ENCODE data around the gene SUGCT.

Gene SUGCT

DNA sequence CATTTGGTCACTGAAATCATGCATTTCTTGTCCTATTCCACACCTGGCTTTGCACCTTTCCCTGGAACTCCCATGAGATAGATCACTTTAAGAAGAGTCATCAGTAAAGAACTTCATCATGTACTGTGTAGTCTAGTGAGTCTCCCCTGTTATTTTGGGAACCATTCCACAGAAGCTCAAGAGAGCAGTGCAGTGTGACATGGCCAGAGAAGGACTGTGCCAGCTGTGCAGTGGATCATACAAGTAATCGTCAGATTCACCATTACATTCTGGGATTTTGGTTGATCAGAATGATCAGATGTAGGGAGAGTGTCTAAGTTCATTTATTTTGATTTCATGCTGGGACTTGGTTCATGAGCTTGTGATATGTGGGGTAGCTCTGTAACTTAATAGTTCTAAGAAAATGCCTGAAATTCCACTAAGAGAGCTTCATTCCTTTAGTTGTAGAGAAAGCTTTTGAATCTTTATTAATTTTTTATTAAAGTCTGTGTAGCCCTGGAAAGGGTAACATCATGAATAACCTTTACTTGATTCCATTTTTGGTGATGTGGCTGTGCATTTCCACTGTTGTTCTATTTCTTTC, 166.8 kb downstream of the SUGCT start:
- H3K9me3 ChIP-seq (ENCODE audit: low read depth, low read length) = no peaks in the 10 kb centered on the region
- H3K9ac ChIP-seq (ENCODE audit: insufficient read length) = no peak overlapping the region
- no peaks in the 10 kb centered on the region for H3K36me3 ChIP-seq (ENCODE audit: insufficient read depth, low read length)
- no peak for TF ChIP-seq POLR2AphosphoS5 (IDR thresholded peaks at IDR 0.05; ENCODE audit: borderline replicate concordance, low read depth, low read length)
- no peak overlapping the region for H3K27ac ChIP-seq
- DNase-seq (ENCODE audit: low read depth, low spot score) = no peak
- H3K4me3 ChIP-seq = no peak overlapping the region

DNA sequence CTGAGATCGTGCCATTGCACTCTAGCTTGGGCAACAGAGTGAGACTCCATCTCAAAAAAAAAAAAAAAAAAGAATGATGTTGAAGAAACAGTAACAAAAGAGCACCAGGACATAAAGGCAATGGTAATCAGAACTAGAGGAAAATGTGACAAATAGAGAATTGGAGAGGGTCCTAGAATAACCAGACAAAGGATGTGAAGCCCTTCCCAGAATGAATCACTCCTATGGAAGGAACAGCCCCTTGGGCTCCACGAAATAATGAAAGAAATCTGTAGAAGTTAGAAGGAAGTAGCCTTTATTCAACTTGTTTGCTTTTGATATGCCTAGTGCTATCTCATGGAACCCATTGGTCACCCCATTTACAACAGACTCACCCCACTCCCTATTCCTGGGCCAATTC, 169.2 kb downstream of the SUGCT start:
- Histone ChIP-seq H3K9ac (ENCODE audit: insufficient read length) (no peak overlapping the region), H3K27ac (no peak overlapping the region), H3K36me3 (ENCODE audit: insufficient read depth, low read length) (no peaks in the 10 kb centered on the region), H3K4me3 (no peak overlapping the region), H3K9me3 (ENCODE audit: low read depth, low read length) (no peaks in the 10 kb centered on the region)
- TF ChIP-seq EZH2 (IDR thresholded peaks at IDR 0.05) (no peak), FOXP2 (optimal IDR thresholded peaks at IDR 0.05; ENCODE audit: control extremely low read depth, extremely low read length, insufficient read depth) (no peak), POLR2AphosphoS5 (IDR thresholded peaks at IDR 0.05; ENCODE audit: borderline replicate concordance, low read depth, low read length) (no peak)
- no peak for DNase-seq (ENCODE audit: low read depth, low spot score)

DNA sequence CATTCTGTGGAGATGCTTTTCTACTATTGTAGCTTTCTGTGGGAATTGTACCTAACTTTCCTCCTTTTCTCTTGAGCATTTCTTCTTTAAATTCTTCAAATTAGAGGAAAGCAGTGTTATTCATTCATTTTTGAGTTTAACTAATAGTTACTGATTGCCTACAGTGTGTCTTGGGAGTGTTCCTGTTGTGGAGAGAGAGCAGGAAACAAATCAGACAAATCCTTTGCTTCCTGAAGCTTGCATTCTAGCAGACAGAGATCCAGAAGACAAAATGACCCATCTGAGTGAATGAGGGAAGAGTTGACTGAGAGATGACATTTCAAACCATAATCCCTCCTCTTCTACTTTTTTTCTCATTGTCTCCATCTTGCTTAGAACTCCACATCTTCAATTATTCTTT, 170.4 kb downstream of the SUGCT start:
- no peak for TF ChIP-seq POLR2AphosphoS5 (IDR thresholded peaks at IDR 0.05; ENCODE audit: borderline replicate concordance, low read depth, low read length)
- no peak for TF ChIP-seq FOXP2 (optimal IDR thresholded peaks at IDR 0.05; ENCODE audit: control extremely low read depth, extremely low read length, insufficient read depth)
- no peak for TF ChIP-seq EZH2 (IDR thresholded peaks at IDR 0.05)
- no peak for DNase-seq (ENCODE audit: low read depth, low spot score)
- Histone ChIP-seq H3K4me3 (no peak overlapping the region), H3K9me3 (ENCODE audit: low read depth, low read length) (no peaks in the 10 kb centered on the region), H3K27ac (no peak overlapping the region), H3K9ac (ENCODE audit: insufficient read length) (no peak overlapping the region), H3K36me3 (ENCODE audit: insufficient read depth, low read length) (no peaks in the 10 kb centered on the region)

DNA sequence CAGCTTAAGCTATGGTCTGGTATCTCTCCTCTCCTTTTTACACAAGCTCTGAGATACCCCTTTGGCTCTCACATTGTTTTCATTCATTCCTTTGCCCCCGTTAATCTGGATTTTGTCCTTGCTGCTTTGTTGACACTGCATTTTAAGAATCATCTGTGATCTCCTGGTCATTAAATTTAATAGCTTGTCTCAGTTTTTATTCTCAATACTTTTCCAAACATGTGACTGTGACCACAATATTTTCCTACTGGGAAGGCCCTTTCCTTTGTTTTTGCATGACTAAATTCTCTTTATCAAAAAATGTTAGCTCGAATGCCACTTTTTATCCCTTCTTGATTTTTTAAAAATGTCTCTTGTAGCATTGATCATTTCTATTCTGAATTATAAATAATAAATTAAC, 171.2 kb downstream of the SUGCT start:
- Histone ChIP-seq H3K9me3 (ENCODE audit: low read depth, low read length) (no peaks in the 10 kb centered on the region), H3K27ac (no peak overlapping the region), H3K4me3 (no peak overlapping the region), H3K9ac (ENCODE audit: insufficient read length) (no peak overlapping the region), H3K36me3 (ENCODE audit: insufficient read depth, low read length) (no peaks in the 10 kb centered on the region)
- no peak for DNase-seq (ENCODE audit: low read depth, low spot score)
- TF ChIP-seq POLR2AphosphoS5 (IDR thresholded peaks at IDR 0.05; ENCODE audit: borderline replicate concordance, low read depth, low read length) = no peak
- TF ChIP-seq FOXP2 (optimal IDR thresholded peaks at IDR 0.05; ENCODE audit: control extremely low read depth, extremely low read length, insufficient read depth) = no peak

DNA sequence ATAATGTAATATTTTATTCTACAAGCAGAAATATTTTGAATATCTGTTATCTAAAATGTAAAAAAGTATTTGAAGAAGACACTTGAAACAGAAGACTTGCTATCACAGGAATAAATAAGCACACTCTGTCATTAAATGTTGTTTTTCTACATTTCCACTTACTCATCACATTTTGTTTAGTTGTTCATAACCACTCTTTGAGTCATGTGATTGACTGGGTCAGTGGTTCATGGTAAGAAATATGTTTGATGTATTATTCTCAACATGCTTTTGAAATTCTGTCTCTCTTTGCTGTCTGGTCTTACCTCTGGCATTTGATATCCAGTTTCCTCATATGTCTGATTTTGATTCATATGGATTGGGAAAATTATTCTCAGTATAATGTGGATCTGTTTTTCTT, 171.8 kb downstream of the SUGCT start:
- no peak for DNase-seq (ENCODE audit: low read depth, low spot score)
- no peaks in the 10 kb centered on the region for H3K36me3 ChIP-seq (ENCODE audit: insufficient read depth, low read length)
- no peak overlapping the region for H3K4me3 ChIP-seq
- no peak overlapping the region for H3K9ac ChIP-seq (ENCODE audit: insufficient read length)
- no peak overlapping the region for H3K27ac ChIP-seq
- no peaks in the 10 kb centered on the region for H3K9me3 ChIP-seq (ENCODE audit: low read depth, low read length)
- no peak for TF ChIP-seq EZH2 (IDR thresholded peaks at IDR 0.05)
- TF ChIP-seq FOXP2 (optimal IDR thresholded peaks at IDR 0.05; ENCODE audit: control extremely low read depth, extremely low read length, insufficient read depth) = no peak
- TF ChIP-seq POLR2AphosphoS5 (IDR thresholded peaks at IDR 0.05; ENCODE audit: borderline replicate concordance, low read depth, low read length) = no peak

DNA sequence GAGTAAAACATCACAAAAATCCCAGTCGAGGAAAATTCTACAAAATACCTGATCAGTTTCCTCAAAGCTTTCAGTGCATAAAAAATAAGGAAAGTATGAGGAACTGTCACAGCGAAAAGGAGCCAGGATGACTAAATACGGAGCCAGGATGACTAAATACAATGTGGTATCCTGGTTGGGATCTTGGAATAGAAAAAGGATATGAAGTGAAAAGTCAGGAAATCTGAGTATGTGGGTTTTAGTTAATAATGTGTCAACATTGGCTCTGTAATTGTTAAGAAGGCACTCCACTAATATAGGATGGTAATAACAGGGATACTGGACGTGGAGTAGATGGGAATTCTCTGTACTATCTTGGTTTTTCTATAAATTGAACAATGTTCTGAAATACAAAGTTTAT, 175.5 kb downstream of the SUGCT start:
- H3K27ac ChIP-seq = no peak overlapping the region
- DNase-seq (ENCODE audit: low read depth, low spot score) = no peak
- TF ChIP-seq EZH2 (IDR thresholded peaks at IDR 0.05) = no peak
- TF ChIP-seq FOXP2 (optimal IDR thresholded peaks at IDR 0.05; ENCODE audit: control extremely low read depth, extremely low read length, insufficient read depth) = no peak
- no peak for TF ChIP-seq POLR2AphosphoS5 (IDR thresholded peaks at IDR 0.05; ENCODE audit: borderline replicate concordance, low read depth, low read length)

DNA sequence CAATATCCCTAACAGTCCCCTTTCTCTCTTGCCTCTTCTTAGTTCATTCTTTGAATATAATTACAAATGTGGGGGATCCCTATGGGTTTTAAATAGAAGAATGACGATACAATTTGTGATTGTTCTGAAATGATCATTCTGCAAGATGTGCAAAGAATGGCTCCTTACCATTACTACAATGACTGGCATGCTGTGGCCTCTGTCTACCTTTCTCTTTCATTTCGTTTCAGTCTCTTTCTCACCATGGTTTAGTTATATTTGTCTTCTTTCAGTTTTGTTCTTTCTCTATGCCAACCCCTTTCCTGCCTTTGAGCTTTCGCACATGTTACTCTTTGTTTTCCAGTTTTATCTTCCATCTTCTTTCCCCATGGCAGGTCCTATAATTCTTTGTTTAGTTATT, 176.5 kb downstream of the SUGCT start:
- Histone ChIP-seq H3K9ac (ENCODE audit: insufficient read length) (no peak overlapping the region), H3K36me3 (ENCODE audit: insufficient read depth, low read length) (no peaks in the 10 kb centered on the region), H3K4me3 (no peak overlapping the region), H3K27ac (no peak overlapping the region), H3K9me3 (ENCODE audit: low read depth, low read length) (no peaks in the 10 kb centered on the region)
- no peak for DNase-seq (ENCODE audit: low read depth, low spot score)
- no peak for TF ChIP-seq POLR2AphosphoS5 (IDR thresholded peaks at IDR 0.05; ENCODE audit: borderline replicate concordance, low read depth, low read length)
- no peak for TF ChIP-seq EZH2 (IDR thresholded peaks at IDR 0.05)
- no peak for TF ChIP-seq FOXP2 (optimal IDR thresholded peaks at IDR 0.05; ENCODE audit: control extremely low read depth, extremely low read length, insufficient read depth)

More for the DNA sequence above, 175.5 kb downstream of the SUGCT start:
- H3K4me3 ChIP-seq = no peak overlapping the region
- no peaks in the 10 kb centered on the region for H3K36me3 ChIP-seq (ENCODE audit: insufficient read depth, low read length)
- no peak overlapping the region for H3K9ac ChIP-seq (ENCODE audit: insufficient read length)
- no peaks in the 10 kb centered on the region for H3K9me3 ChIP-seq (ENCODE audit: low read depth, low read length)

DNA sequence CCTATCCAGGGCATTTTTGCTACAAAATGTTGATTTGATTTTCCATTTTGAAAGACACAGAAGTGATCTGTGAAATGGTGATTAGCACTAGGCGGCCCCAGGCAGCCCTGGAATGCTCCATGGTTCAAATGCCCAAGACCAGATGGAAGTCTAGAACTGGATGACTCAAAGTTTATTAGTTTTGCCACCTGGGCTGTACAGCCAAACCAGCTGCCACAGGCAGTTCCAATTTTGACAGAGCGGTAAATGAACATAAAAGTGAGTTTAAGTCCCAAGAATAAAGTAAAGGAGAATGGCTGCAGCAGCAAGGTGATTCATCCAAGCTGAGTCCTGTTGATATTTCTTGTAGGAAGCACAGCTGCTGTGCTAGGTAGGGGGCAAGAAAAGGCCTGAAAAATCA, 180.5 kb downstream of the SUGCT start:
- Histone ChIP-seq H3K36me3 (ENCODE audit: insufficient read depth, low read length) (no peaks in the 10 kb centered on the region), H3K9me3 (ENCODE audit: low read depth, low read length) (no peaks in the 10 kb centered on the region), H3K27ac (no peak overlapping the region), H3K4me3 (no peak overlapping the region), H3K9ac (ENCODE audit: insufficient read length) (no peak overlapping the region)
- DNase-seq (ENCODE audit: low read depth, low spot score) = no peak
- TF ChIP-seq FOXP2 (optimal IDR thresholded peaks at IDR 0.05; ENCODE audit: control extremely low read depth, extremely low read length, insufficient read depth) (no peak), EZH2 (IDR thresholded peaks at IDR 0.05) (no peak), POLR2AphosphoS5 (IDR thresholded peaks at IDR 0.05; ENCODE audit: borderline replicate concordance, low read depth, low read length) (no peak)

DNA sequence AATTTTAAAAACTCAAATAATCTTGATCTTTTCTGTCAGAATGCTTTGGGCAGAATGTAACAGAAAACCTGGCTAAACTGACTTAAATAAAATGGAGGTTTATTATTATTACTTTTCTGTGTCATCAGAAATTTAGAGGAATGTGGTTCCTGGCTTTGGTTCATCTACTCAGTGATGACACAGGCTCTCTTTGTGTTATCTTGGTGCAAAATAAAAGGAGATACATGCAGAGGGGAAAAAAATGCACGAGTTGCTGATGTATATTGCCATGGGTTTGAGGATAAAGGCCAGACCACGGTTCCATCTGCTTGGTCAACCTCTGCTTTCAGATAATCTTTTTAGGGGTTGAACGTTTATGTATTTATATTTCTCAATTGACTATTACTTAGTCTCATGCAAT, 181.4 kb downstream of the SUGCT start:
- H3K36me3 ChIP-seq (ENCODE audit: insufficient read depth, low read length) = no peaks in the 10 kb centered on the region
- H3K4me3 ChIP-seq = no peak overlapping the region
- H3K27ac ChIP-seq = no peak overlapping the region
- no peaks in the 10 kb centered on the region for H3K9me3 ChIP-seq (ENCODE audit: low read depth, low read length)
- no peak overlapping the region for H3K9ac ChIP-seq (ENCODE audit: insufficient read length)
- TF ChIP-seq FOXP2 (optimal IDR thresholded peaks at IDR 0.05; ENCODE audit: control extremely low read depth, extremely low read length, insufficient read depth) = no peak
- no peak for TF ChIP-seq POLR2AphosphoS5 (IDR thresholded peaks at IDR 0.05; ENCODE audit: borderline replicate concordance, low read depth, low read length)
- TF ChIP-seq EZH2 (IDR thresholded peaks at IDR 0.05) = no peak
- DNase-seq (ENCODE audit: low read depth, low spot score) = no peak

All from SK-N-MC (cell line).